ENCODE results near the gene STKLD1. TPM values are rescaled to one million over a fixed set of nuclear protein-coding genes. Genes with fewer than 3 reads are reported as not detected.

The STKLD1 gene
- total RNA-seq, 2 experiments from 2014 or later = 0.65 to 2.0 TPM

DNA sequence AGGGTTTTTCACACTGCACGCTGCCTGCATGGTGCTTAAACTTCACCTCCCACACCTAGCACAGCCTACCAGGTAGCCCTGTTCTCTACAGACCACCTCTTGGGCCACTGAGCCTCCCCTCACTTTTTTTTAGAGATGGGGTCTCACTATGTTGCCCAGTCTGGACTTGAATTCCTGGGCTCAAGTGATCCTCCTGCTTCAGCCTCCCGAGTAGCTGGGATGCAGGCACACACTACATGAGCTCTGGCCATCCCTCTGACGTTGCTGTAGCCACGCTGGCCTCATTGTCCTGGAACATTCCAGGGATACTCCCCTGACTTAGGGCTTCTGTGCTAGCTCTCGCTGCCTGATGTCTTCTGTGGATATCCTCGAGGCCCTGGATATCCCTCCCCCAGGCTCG lies 76.4 kb downstream of the STKLD1 start:
- no peak for DNase-seq
- no peak overlapping the region for H3K27ac Mint-ChIP-seq
- POLR2A ChIA-PET = no interaction called here
- no peak overlapping the region for H3K4me3 Mint-ChIP-seq
- no peaks in the 10 kb centered on the region for H3K4me1 Mint-ChIP-seq
- no peaks in the 10 kb centered on the region for H3K27me3 Mint-ChIP-seq
- H3K36me3 Mint-ChIP-seq (ENCODE audit: low read depth) = no peaks in the 10 kb centered on the region
- CTCF ChIA-PET = no interaction called here
- H3K9me3 Mint-ChIP-seq = no peaks in the 10 kb centered on the region

DNA sequence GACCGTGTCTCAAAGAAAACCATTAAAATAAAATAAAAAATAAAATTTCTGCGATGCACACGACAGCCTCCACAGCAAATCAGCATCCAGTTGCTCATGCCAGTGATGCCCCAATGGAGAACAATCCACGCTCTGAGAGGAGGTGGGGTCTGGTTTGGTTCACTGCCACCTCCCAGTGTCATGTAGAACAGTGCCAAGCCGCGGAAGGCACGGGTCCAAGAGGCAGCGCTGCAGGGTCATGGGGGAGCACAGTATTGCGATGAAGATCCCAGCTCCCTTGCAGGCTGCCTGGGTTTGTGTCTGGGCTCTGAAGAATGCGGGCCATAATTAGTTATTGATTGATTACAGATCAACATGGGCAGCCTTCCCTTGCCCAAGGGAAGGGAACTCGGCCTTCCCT lies 77.5 kb downstream of the STKLD1 start:
- H3K4me1 Mint-ChIP-seq = no peaks in the 10 kb centered on the region
- DNase-seq = no peak
- H3K4me3 Mint-ChIP-seq = no peak overlapping the region
- no peaks in the 10 kb centered on the region for H3K36me3 Mint-ChIP-seq (ENCODE audit: low read depth)
- no peak overlapping the region for H3K27ac Mint-ChIP-seq
- POLR2A ChIA-PET = no interaction called here
- no peaks in the 10 kb centered on the region for H3K9me3 Mint-ChIP-seq
- CTCF ChIA-PET = no interaction called here
- H3K27me3 Mint-ChIP-seq = no peaks in the 10 kb centered on the region

DNA sequence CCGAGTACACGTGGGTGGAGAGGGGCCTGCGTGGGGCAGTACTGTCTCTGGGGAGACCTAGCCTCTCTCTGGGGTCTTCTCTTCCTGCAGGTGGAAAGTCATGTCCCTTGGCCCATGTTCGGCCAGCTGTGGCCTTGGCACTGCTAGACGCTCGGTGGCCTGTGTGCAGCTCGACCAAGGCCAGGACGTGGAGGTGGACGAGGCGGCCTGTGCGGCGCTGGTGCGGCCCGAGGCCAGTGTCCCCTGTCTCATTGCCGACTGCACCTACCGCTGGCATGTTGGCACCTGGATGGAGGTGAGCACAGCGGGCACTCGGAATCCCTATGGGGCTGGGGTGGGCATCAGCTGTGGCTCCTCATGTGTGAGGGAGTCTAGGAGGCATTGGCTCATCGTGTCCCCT lies 78.2 kb downstream of the STKLD1 start:
- POLR2A ChIA-PET = no interaction called here
- no peak for DNase-seq
- CTCF ChIA-PET = no interaction called here
- Mint-ChIP-seq H3K27ac (no peak overlapping the region), H3K36me3 (ENCODE audit: low read depth) (no peaks in the 10 kb centered on the region), H3K27me3 (no peaks in the 10 kb centered on the region), H3K4me3 (no peak overlapping the region), H3K4me1 (no peaks in the 10 kb centered on the region), H3K9me3 (no peaks in the 10 kb centered on the region)

DNA sequence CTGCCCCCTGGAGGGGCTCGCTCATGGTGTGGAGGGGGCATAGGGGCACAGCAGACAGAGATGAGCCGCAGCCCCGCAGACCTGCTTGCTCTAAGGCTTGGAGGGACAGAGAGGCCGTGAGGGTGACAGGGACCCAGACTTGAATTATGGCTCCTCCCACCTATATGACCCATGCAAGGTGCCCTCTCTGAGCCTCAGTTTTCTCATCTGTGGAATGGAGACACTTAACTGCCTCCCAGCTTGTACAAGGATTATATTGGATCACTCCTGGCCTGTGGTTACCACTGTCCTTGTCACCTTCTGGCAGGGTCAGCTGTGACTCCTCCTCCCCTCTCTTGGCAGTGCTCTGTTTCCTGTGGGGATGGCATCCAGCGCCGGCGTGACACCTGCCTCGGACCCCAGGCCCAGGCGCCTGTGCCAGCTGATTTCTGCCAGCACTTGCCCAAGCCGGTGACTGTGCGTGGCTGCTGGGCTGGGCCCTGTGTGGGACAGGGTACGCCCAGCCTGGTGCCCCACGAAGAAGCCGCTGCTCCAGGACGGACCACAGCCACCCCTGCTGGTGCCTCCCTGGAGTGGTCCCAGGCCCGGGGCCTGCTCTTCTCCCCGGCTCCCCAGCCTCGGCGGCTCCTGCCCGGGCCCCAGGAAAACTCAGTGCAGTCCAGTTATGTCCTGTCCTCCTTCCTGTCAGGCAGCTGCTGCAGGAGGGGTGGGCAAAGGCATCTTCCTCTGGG lies 78.9 kb downstream of the STKLD1 start:
- ChIA-PET POLR2A (no interaction called here), CTCF (no interaction called here)
- Mint-ChIP-seq H3K4me1 (peaks cover 2% of the 10 kb centered on the region), H3K27ac (no peak overlapping the region), H3K9me3 (no peaks in the 10 kb centered on the region), H3K27me3 (no peaks in the 10 kb centered on the region), H3K36me3 (ENCODE audit: low read depth) (no peaks in the 10 kb centered on the region), H3K4me3 (no peak overlapping the region)
- DNase-seq = no peak

Other genes with a start within 250 kb of the STKLD1 start
- gene GBGT1, start 212.5 kb upstream of the STKLD1 start, total RNA-seq = 1 to 10 TPM; 2.4 to 2.7 TPM
- gene OBP2B, start 167.1 kb upstream of the STKLD1 start, total RNA-seq = not detected
- under 1 TPM; 0.27 to 0.56 TPM for gene ABO, start 101.2 kb upstream of the STKLD1 start, total RNA-seq
- 10 to 100 TPM; 14.2 to 17.3 TPM for gene SURF6, start 40.2 kb upstream of the STKLD1 start, total RNA-seq
- 10 to 100 TPM; 25.6 to 27.2 TPM for gene MED22, start 28.2 kb upstream of the STKLD1 start, total RNA-seq
- gene RPL7A, start 28.1 kb upstream of the STKLD1 start, total RNA-seq = 1,000 to 10,000 TPM; 1,880 to 1,928 TPM
- gene SURF1, start 19.9 kb upstream of the STKLD1 start, total RNA-seq = 10 to 100 TPM; 39.4 to 48.9 TPM
- 10 to 100 TPM; 14.8 to 16.0 TPM for gene SURF2, start 19.8 kb upstream of the STKLD1 start, total RNA-seq
- 100 to 1,000 TPM; 147 to 164 TPM for gene SURF4, start 306 bp upstream of the STKLD1 start, total RNA-seq
- gene REXO4, start 41.6 kb downstream of the STKLD1 start, total RNA-seq = 10 to 100 TPM; 21.2 to 24.1 TPM
- 1 to 10 TPM; 2.3 to 3.0 TPM for gene ADAMTS13, start 46.0 kb downstream of the STKLD1 start, total RNA-seq
- 1 to 10 TPM in 1 of 2 experiments, under 1 TPM in 1; 0.75 to 1.3 TPM for gene CACFD1, start 83.6 kb downstream of the STKLD1 start, total RNA-seq
- 1 to 10 TPM; 1.6 to 2.0 TPM for gene SLC2A6, start 102.7 kb downstream of the STKLD1 start, total RNA-seq
- gene MYMK, start 148.6 kb downstream of the STKLD1 start, total RNA-seq = not detected
- not detected for gene ADAMTSL2, start 158.3 kb downstream of the STKLD1 start, total RNA-seq
- gene FAM163B, start 233.0 kb downstream of the STKLD1 start, total RNA-seq = not detected